ENCODE results near the gene MAP6. TPM values are rescaled to one million over a fixed set of nuclear protein-coding genes. Genes with fewer than 3 reads are reported as not detected.

The MAP6 gene
- total and polyA plus RNA-seq, 2 of the 13 experiments (the other 11 are each of a cell fraction or from before 2014, with no cell fraction given): 0.04 TPM; not detected in 1

- TF ChIP-seq KAT2B (IDR thresholded peaks at IDR 0.05; ENCODE audit: borderline replicate concordance, low read depth, low read length) (no peak), EP300 (IDR thresholded peaks at IDR 0.05; ENCODE audit: low read depth in 2 of 2, low read length in 2 of 2) (peak in 1 of 2 experiments; percentile 23; a peak in 1 of 4 replicates), EP300 (CRISPR knock-in tag; IDR thresholded peaks at IDR 0.05; ENCODE audit: borderline replicate concordance) (no peak)
Measured at GRCh38 chr11:75588051-75588481, 80.8 kb downstream of the MAP6 start (continued).

- Histone ChIP-seq H3K9me3 (ENCODE audit: low read length) (no peaks in the 10 kb centered on the region), H3K27ac (ENCODE audit: extremely low read length, insufficient read depth, low read length) (no peak overlapping the region), H4K20me1 (ENCODE audit: insufficient read depth, low read length) (no peaks in the 10 kb centered on the region), H2AFZ (ENCODE audit: low read length) (no peak overlapping the region), H3K4me2 (ENCODE audit: low read depth, low read length) (no peak overlapping the region), H3K9ac (ENCODE audit: insufficient read depth, low read depth, low read length) (no peak overlapping the region), H3K4me1 (ENCODE audit: insufficient read depth, low read length) (peaks cover 36% of the 10 kb centered on the region), H3K27me3 (ENCODE audit: control insufficient read depth in 1 of 2, insufficient read depth in 2 of 2, low read length in 2 of 2) (peaks cover 0 to 10% of the 10 kb centered on the region in 2 experiments; a peak in 3 of 5 replicates), H3K79me2 (ENCODE audit: insufficient read depth, low read length) (no peaks in the 10 kb centered on the region), H3K4me3 (replicated peaks in 1 of 3; ENCODE audit: insufficient read depth in 1 of 3, low read depth in 2 of 3, low read length in 3 of 3) (no peak overlapping the region), H3K36me3 (replicated peaks in 1 of 2; ENCODE audit: control insufficient read depth in 1 of 2, insufficient read depth in 2 of 2, low read length in 2 of 2) (no peaks in the 10 kb centered on the region)
- no peak for ATAC-seq
- in situ Hi-C loops (cut with HindIII; ENCODE audit: extremely low pct_ligation_motif_present, low pct_unique_long_range_greater_than_20kb) (no loop called here), intact Hi-C loops (cut with micrococcal nuclease; ENCODE audit: unreplicated experiment) (no loop called here)
- ChIA-PET POLR2A (no interaction called here), CTCF (ENCODE audit: low intra/inter-chr PET ratio, low total read pairs) (no interaction called here)
- no peak for FAIRE-seq
- no peak for DNase-seq (ENCODE audit: low spot score)
- TF ChIP-seq ZNF530 (CRISPR knock-in tag; IDR thresholded peaks at IDR 0.05; ENCODE audit: low read depth) (no peak), FOXO1 (CRISPR knock-in tag; IDR thresholded peaks at IDR 0.05) (no peak), REPIN1 (CRISPR knock-in tag; IDR thresholded peaks at IDR 0.05; ENCODE audit: borderline replicate concordance, low read depth) (no peak), MYC (CRISPR knock-in tag; IDR thresholded peaks at IDR 0.05; ENCODE audit: borderline replicate concordance) (no peak), RBM39 (IDR thresholded peaks at IDR 0.05; ENCODE audit: low read depth, low read length, poor library complexity, severe bottlenecking) (no peak), ZBTB33 (CRISPR knock-in tag; IDR thresholded peaks at IDR 0.05) (no peak)
- no TSS peak for BruUV-seq (replicated peaks)
- WGBS (ENCODE audit: low lambda C conversion rate): 46% methylated on average over 3 of the region's 3 CpGs
Measured at GRCh38 chr11:75586395-75586794, 82.4 kb downstream of the MAP6 start.
